GM19043 (cell line): Measurements from ENCODE around the gene ABHD16B.
"Not testable (repeated sequence)": the region's sequence is repeated elsewhere in the genome, so short reads cannot be mapped to it uniquely, and the experiment has no call there.

Experiments used
- ATAC-seq: cut with Tn5 transposase; IDR thresholded peaks from one replicate; pipeline ENCODE4 v1.9.1; 2021; ENCODE audit warnings: low read depth; ENCODE audit not compliant: unreplicated experiment

ABHD16B gene

GRCh38 chr20:63874241-63874640 lies 12.9 kb downstream of the ABHD16B start:
- ATAC-seq = not testable (repeated sequence)

- ATAC-seq = no peak
Measured at GRCh38 chr20:63876489-63877036, 15.3 kb downstream of the ABHD16B start.

GRCh38 chr20:63877755-63878470 lies 16.6 kb downstream of the ABHD16B start:
- ATAC-seq = no peak

GRCh38 chr20:63878899-63879663 lies 17.8 kb downstream of the ABHD16B start:
- ATAC-seq = no peak

GRCh38 chr20:63880901-63881300 lies 19.6 kb downstream of the ABHD16B start:
- not testable (repeated sequence) for ATAC-seq

- no peak for ATAC-seq
Measured at GRCh38 chr20:63881451-63882226, 20.3 kb downstream of the ABHD16B start.

- ATAC-seq = no peak
Measured at GRCh38 chr20:63882257-63883200, 21.2 kb downstream of the ABHD16B start.

GRCh38 chr20:63883201-63883593 lies 21.9 kb downstream of the ABHD16B start:
- no peak for ATAC-seq

GRCh38 chr20:63884506-63885263 lies 23.4 kb downstream of the ABHD16B start:
- no peak for ATAC-seq

- no peak for ATAC-seq
Measured at GRCh38 chr20:63885264-63886053, 24.2 kb downstream of the ABHD16B start.

- no peak for ATAC-seq
Measured at GRCh38 chr20:63886054-63886419, 24.7 kb downstream of the ABHD16B start.

- no peak for ATAC-seq
Measured at GRCh38 chr20:63886921-63887320, 25.6 kb downstream of the ABHD16B start.

GRCh38 chr20:63889241-63890200 lies 28.2 kb downstream of the ABHD16B start:
- ATAC-seq = no peak

- no peak for ATAC-seq
Measured at GRCh38 chr20:63890201-63890576, 28.9 kb downstream of the ABHD16B start.

GRCh38 chr20:63890616-63891015 lies 29.3 kb downstream of the ABHD16B start:
- no peak for ATAC-seq

- ATAC-seq = no peak
Measured at GRCh38 chr20:63891061-63892002, 30.0 kb downstream of the ABHD16B start.
